Spleen (tissue), 11 donors: Measurements from ENCODE around the gene ADM2. TPM values are rescaled to one million over a fixed set of nuclear protein-coding genes. Genes with fewer than 3 reads are reported as not detected.

Experiments
- DNase-seq: peaks from one replicate; pipeline ENCODE4 v3.0.0-alpha.2; 2020
- H3K27ac ChIP-seq, 8 donors: fragments of 200-600 bp; sonication (generic) in 7 of 8; 1 replicate in 4 of 8; 2 replicates in 4 of 8; pipeline versions ENCODE4 v1.5.0 to v1.8.0; 2016 to 2021; ENCODE audit warnings: inconsistent platforms in 4 of 8, mild to moderate bottlenecking in 4 of 8, moderate library complexity in 1 of 8
- H3K27me3 ChIP-seq, 7 donors: fragments of 200-600 bp; sonication (generic) in 6 of 7; replicated peaks in 1 of 7; 1 replicate in 4 of 7; 2 replicates in 3 of 7; pipeline versions ENCODE4 v1.5.0 to v1.8.0; 2016 to 2021; ENCODE audit warnings: inconsistent platforms in 3 of 7, mild to moderate bottlenecking in 1 of 7
- H3K36me3 ChIP-seq, 6 donors: fragments of 200-600 bp; sonication (generic) in 5 of 6; 1 replicate in 4 of 6; 2 replicates in 2 of 6; pipeline versions ENCODE4 v1.5.0 to v1.8.0; 2016 to 2021; ENCODE audit warnings: inconsistent platforms in 2 of 6
- H3K4me1 ChIP-seq, 6 donors: fragments of 200-600 bp; sonication (generic) in 5 of 6; 1 replicate in 3 of 6; 2 replicates in 3 of 6; pipeline versions ENCODE4 v1.5.0 to v1.8.0; 2016 to 2021; ENCODE audit warnings: inconsistent platforms in 3 of 6
- H3K4me3 ChIP-seq, 8 donors: fragments of 200-600 bp; sonication (generic) in 7 of 8; 1 replicate in 4 of 8; 2 replicates in 4 of 8; pipeline versions ENCODE4 v1.5.0 to v1.8.0; 2016 to 2021; ENCODE audit warnings: inconsistent platforms in 4 of 8, mild to moderate bottlenecking in 4 of 8, moderate library complexity in 2 of 8
- H3K9me3 ChIP-seq, 8 donors: fragments of 200-600 bp; sonication (generic) in 7 of 8; 1 replicate in 4 of 8; 2 replicates in 4 of 8; pipeline versions ENCODE4 v1.5.0 to v1.8.0; 2016 to 2021; ENCODE audit warnings: inconsistent platforms in 4 of 8
- POLR2A ChIP-seq, 3 donors: fragments of 450-650 bp; IDR thresholded peaks; one replicate each; pipeline ENCODE4 v1.5.1; 2017; ENCODE audit warnings: antibody characterized with exemption in 3 of 3, mild to moderate bottlenecking in 1 of 3
- POLR2AphosphoS5 ChIP-seq, 3 donors: sonication (generic); formaldehyde crosslinking; IDR thresholded peaks; one replicate each; pipeline ENCODE4 v1.5.1; 2017; ENCODE audit warnings: antibody characterized with exemption in 3 of 3
- WGBS, 5 donors: extraction: QIAGEN DNeasy Blood & Tissue Kit in 3 of 5; methylation state at CpG; one replicate each; pipeline versions ENCODE4 v1.1.5 to v1.1.7; 2013 to 2018; 5-methylcytosine and 5-hydroxymethylcytosine counted together
- intact Hi-C: fragments of 100-400 bp; cut with DNase I; formaldehyde crosslinking; loops from one replicate; pipeline ENCODE4 v1.15.0; 2023; ENCODE audit warnings: low total_unique reads
- polyA plus RNA-seq, 3 donors: library from polyadenylated mRNA; stranded (reverse); fragments of 200-250 nt; gene quantifications; one replicate each; pipeline ENCODE4 v1.2.1, GENCODE V29; 2013
- total RNA-seq, 7 donors: library from RNA; depleted of rRNA in 3 of 7; stranded (reverse); fragments of >200 nt in 3 of 7; fragmentation: NEBNext Ultra II Directional in 4 of 7; extraction: Animal tissue kit (Norgen Biotek cat#: 25700) in 4 of 7; gene quantifications; one replicate each; pipeline versions ENCODE4 v1.1.0 to v1.2.1, GENCODE V29; 2016 to 2021
- TF ChIP-seq, protein P1 (sequence below), 11 experiments: fragments of 200-600 bp in 7 of 11; fragments of 450-650 bp in 4 of 11; sonication (generic) in 4 of 11; IDR thresholded peaks in 8 of 11; conservative IDR thresholded peaks in 3 of 11; 1 replicate in 7 of 11; 2 replicates in 4 of 11; pipeline versions ENCODE4 v1.4.0 to v1.8.0; 2016 to 2021; ENCODE audit warnings: antibody characterized with exemption in 11 of 11, inconsistent platforms in 4 of 11, mild to moderate bottlenecking in 1 of 11
- donor health status: healthy with polysubstance abuse.
- donor health status: DM: no; HTN: no; CAD: no; lungs with moderate emphysema.
- donor health status: DM: no; HTN: no; CAD: no.
- donor health status: Bipolar disorder and iron deficiency.
- donor health status: healthy.
- donor health status: DM: no; HTN: no; CAD: no.
- donor health status: DM: yes; HTN: yes; CAD: no.

Gene ADM2
- total and polyA plus RNA-seq, 10 donors: 0.74 to 3.5 (median 2.0) TPM

DNA sequence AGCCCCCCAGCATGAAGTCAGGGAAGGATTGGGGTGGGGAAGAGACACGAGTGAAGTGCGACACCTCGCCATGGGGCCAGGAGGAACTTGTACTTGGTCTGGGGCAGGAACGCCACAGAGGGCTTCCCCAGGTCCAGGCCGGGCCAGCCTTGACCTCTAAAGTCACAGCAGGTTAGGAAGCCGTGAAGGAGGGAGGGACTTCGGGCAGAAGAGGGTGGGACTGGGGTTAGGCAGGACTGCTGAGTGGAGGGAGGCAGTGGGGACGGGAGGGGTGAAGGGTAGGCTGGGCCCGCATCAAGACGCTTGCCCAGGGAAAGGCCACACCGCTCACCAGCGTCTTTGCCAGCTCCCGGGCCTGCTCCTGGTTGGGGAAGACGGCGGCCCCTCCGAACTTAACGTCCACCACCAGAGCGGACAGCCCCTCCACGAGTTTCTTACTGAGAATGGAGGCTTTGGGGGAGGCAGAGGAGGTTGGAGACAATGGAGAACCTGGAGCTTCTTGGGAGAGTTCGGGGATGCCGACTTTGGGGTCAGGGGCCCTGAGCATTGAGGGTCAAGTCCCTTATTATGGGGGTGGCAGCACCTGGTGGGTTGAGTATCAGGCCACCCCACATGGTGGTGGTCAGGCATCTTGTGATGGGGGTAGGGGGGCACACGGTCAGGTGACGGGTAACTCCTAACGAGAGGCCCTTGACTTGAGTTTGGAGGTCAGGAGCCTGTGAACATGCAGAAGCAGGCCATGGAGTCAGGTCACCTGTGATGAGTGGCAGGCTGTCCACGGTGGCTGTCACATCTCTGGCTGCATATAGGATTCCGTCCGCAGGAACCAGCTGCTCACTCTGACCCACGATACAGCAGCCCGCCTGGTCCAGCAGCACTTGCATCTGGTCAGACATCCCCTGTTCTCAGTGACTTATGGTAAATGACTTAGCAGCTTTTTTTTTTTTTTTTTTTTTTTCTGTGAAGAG, 45.8 kb downstream of the ADM2 start:
- no peaks in the 10 kb centered on the region for H3K27me3 ChIP-seq
- peak; percentile 91 for DNase-seq
- H3K4me3 ChIP-seq: peak overlapping the region; percentile 39 to 97 (median 82)
- peaks cover 0 to 41% (median 20%) of the 10 kb centered on the region in 6 donors for H3K36me3 ChIP-seq
- WGBS, 5 donors: 34 to 45% (median 36%) methylated on average over 28 to 29 of the region's 29 CpGs
- intact Hi-C loops: no loop called here
- TF ChIP-seq, protein P1, sequence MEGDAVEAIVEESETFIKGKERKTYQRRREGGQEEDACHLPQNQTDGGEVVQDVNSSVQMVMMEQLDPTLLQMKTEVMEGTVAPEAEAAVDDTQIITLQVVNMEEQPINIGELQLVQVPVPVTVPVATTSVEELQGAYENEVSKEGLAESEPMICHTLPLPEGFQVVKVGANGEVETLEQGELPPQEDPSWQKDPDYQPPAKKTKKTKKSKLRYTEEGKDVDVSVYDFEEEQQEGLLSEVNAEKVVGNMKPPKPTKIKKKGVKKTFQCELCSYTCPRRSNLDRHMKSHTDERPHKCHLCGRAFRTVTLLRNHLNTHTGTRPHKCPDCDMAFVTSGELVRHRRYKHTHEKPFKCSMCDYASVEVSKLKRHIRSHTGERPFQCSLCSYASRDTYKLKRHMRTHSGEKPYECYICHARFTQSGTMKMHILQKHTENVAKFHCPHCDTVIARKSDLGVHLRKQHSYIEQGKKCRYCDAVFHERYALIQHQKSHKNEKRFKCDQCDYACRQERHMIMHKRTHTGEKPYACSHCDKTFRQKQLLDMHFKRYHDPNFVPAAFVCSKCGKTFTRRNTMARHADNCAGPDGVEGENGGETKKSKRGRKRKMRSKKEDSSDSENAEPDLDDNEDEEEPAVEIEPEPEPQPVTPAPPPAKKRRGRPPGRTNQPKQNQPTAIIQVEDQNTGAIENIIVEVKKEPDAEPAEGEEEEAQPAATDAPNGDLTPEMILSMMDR (IDR thresholded peaks at IDR 0.05 in 8 of 11, conservative IDR thresholded peaks at IDR 0.05 in 3 of 11): no peak
- TF ChIP-seq POLR2A (IDR thresholded peaks at IDR 0.05): peak in 1 of 3 donors; percentile 11
- TF ChIP-seq POLR2AphosphoS5 (IDR thresholded peaks at IDR 0.05): peak; percentile 69 to 87 (median 74)
- H3K4me1 ChIP-seq: peaks cover 30 to 91% (median 64%) of the 10 kb centered on the region in 6 donors
- H3K27ac ChIP-seq: peak overlapping the region; percentile 81 to 100 (median 99)
- H3K9me3 ChIP-seq: no peaks in the 10 kb centered on the region

DNA sequence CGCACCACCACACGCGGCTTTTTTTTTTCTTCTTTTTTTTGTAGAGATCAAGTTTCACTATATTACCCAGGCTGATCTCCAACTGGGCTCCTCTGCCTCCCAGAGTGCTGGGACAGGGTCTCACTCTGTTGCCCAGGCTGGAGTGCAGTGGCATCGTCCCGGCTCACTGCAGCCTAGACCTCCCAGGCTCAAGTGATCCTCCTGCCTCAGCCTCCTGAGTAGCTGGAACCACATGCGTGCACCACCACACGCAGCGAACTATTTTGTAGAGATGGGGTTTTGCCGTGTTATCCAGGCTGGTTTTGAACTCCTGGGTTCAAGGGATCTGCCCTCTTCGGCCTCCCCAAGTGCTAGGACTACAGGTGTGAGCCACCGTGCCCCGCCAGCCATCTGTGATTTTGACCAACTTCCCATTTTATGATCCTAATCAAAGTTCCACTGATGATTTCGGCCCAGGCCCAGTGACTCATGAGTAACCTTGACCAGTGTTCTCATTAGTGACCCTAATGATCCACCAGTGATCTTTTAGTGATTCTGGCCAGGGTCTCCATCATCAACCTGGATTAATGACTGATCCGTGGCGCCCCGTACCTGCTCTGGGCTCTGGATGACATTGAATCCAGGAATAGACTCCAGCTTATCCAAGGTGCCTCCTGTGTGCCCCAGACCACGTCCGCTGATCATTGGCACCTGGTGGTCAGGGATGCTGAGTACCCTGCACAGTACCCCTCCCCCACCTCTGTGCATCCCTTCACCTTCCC, 46.8 kb downstream of the ADM2 start:
- DNase-seq: no peak
- Histone ChIP-seq H3K27me3 (no peaks in the 10 kb centered on the region), H3K36me3 (peaks cover 0 to 31% (median 10%) of the 10 kb centered on the region in 6 donors), H3K27ac (peak overlapping the region; percentile 97 to 100 (median 99)), H3K4me1 (peaks cover 30 to 96% (median 73%) of the 10 kb centered on the region in 6 donors), H3K9me3 (no peaks in the 10 kb centered on the region), H3K4me3 (peak overlapping the region in 7 of 8 donors; percentile 52 to 97 (median 80))
- intact Hi-C loops: no loop called here
- TF ChIP-seq POLR2AphosphoS5 (IDR thresholded peaks at IDR 0.05) (peak in 2 of 3 donors; percentile 36 to 41), POLR2A (IDR thresholded peaks at IDR 0.05) (no peak)
- 84 to 90% (median 87%) methylated on average over 17 to 18 of the region's 18 CpGs for WGBS, 5 donors

DNA sequence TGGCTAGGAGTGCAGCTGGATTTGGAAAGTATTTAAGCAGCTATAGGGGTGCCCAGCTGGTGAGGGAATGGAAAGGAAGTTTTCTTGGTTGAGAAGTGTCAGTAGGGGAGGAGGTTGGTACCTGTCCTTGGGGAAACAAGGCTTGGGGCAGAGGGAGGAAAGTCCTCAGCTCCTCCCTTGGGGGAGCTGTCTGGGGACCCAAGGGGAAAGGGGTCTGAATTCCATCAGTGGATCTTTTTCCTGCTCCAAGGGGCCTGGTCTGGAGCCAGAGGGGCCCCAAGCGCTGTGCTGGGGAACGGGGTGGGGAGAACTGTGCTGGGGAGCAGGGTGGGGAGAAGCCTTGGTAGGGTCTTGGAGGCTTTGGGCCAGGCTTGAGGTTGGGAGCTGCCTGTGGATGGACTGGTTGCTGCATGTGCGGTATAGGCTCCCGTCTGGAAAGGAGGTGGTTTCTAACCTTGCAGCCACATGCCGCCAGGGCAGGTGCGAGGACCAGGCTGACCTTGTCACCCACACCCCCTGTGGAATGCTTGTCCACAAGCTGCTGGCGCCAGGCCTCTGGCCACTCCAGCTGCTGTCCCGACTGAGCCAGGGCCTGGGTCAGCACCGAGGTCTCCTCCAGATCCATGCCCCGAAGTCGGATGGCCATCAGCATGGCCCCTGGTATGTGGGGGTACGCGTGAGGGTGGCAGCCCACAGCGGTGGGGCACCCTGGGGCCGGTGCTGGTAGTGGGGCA, 47.5 kb downstream of the ADM2 start:
- TF ChIP-seq POLR2A (IDR thresholded peaks at IDR 0.05): no peak
- TF ChIP-seq POLR2AphosphoS5 (IDR thresholded peaks at IDR 0.05): peak in 2 of 3 donors; percentile 53
- TF ChIP-seq, protein P1 (IDR thresholded peaks at IDR 0.05 in 8 of 11, conservative IDR thresholded peaks at IDR 0.05 in 3 of 11): no peak
- peak overlapping the region; percentile 97 to 100 (median 99) for H3K27ac ChIP-seq
- peaks cover 0 to 24% (median 2%) of the 10 kb centered on the region in 6 donors for H3K36me3 ChIP-seq
- no peak for DNase-seq
- no peaks in the 10 kb centered on the region for H3K9me3 ChIP-seq
- WGBS, 5 donors: 64 to 78% (median 71%) methylated on average over 7 to 15 of the region's 15 CpGs
- peaks cover 29 to 96% (median 79%) of the 10 kb centered on the region in 6 donors for H3K4me1 ChIP-seq
- H3K27me3 ChIP-seq: no peaks in the 10 kb centered on the region
- H3K4me3 ChIP-seq: peak overlapping the region; percentile 50 to 97 (median 64)
- intact Hi-C loops: no loop called here

DNA sequence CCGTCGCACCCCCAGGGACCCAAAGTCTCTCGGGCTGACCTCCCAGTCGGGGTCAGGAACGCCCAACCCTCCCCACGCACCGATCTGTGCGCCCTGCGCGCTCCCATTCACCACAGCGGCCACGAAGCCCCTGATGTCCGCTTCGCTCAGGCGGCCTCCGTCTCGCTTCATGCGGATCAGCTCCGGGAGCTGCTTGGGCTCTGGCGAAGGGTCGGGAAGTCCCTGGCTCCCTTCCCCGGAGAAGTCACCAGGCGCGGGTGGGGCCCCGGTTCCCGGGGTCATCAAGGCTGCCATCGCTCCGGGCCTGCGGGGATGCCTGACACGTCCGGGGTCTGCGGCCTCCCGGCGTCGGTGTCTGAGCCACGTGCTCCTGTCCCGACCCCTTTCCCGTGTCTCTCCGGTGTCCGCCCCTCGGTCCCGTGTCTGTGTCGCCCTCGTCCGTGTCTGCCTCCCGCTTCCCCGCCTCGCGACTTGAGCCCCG, 48.1 kb downstream of the ADM2 start:
- Histone ChIP-seq H3K27me3 (no peaks in the 10 kb centered on the region), H3K27ac (peak overlapping the region; percentile 97 to 100 (median 99)), H3K36me3 (peaks cover 0 to 18% (median 0%) of the 10 kb centered on the region in 6 donors), H3K9me3 (no peaks in the 10 kb centered on the region), H3K4me1 (peaks cover 23 to 96% (median 79%) of the 10 kb centered on the region in 6 donors), H3K4me3 (peak overlapping the region; percentile 50 to 97 (median 64))
- intact Hi-C loops: no loop called here
- 13 to 56% (median 22%) methylated on average over 25 to 50 of the region's 50 CpGs for WGBS, 5 donors
- TF ChIP-seq POLR2A (IDR thresholded peaks at IDR 0.05) (no peak), POLR2AphosphoS5 (IDR thresholded peaks at IDR 0.05) (peak; percentile 2 to 78 (median 69))
- TF ChIP-seq, protein P1 (IDR thresholded peaks at IDR 0.05 in 8 of 11, conservative IDR thresholded peaks at IDR 0.05 in 3 of 11): no peak
- DNase-seq: no peak
